Measurements from ENCODE around the gene DPYSL5.

The DPYSL5 gene

DNA sequence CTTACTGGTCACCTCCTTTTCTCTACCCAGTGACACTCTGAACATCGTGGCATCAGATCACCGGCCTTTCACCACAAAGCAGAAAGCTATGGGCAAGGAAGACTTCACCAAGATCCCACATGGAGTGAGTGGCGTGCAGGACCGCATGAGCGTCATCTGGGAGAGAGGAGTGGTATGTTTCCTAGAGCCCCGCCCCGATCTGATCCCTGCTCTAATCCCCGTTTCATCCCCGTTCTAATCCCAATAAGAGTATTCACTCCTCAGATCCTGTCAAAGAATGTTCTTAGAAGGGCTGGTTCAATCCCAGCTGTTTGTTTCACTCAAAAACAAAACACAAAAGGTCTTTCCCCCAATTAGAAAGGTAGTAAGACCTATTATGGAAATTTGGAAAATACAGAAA, 92.1 kb downstream of the DPYSL5 start:
- H3K4me1 Mint-ChIP-seq = peaks cover 6% of the 10 kb centered on the region
- H3K36me3 Mint-ChIP-seq = no peaks in the 10 kb centered on the region
- H3K4me3 Mint-ChIP-seq = no peak overlapping the region
- peaks cover 35% of the 10 kb centered on the region for H3K27me3 Mint-ChIP-seq
- no peak overlapping the region for H3K27ac Mint-ChIP-seq
- ATAC-seq = no peak
- no peaks in the 10 kb centered on the region for H3K9me3 Mint-ChIP-seq

DNA sequence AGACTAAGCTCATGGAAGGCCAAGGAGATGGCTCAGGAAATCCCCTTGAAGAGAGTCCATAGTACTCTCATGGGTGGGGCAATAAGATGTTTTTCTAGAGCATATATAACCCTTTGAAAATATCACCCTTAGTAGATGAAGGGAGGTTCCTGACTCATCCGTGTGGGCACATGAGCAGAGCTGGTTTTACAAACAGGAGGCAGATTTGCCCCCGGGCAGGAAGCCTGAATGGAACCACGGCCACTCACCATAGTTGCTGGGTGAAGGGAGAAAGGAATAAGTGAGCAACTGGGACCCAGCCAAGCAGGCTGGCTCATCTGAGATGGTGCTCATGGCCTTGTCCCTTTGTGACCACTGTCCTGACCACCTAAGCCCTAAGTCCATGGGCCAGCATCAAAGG, 93.6 kb downstream of the DPYSL5 start:
- Mint-ChIP-seq H3K27ac (no peak overlapping the region), H3K9me3 (no peaks in the 10 kb centered on the region), H3K4me3 (no peak overlapping the region), H3K4me1 (peaks cover 6% of the 10 kb centered on the region), H3K27me3 (peaks cover 43% of the 10 kb centered on the region), H3K36me3 (no peaks in the 10 kb centered on the region)
- ATAC-seq = no peak

DNA sequence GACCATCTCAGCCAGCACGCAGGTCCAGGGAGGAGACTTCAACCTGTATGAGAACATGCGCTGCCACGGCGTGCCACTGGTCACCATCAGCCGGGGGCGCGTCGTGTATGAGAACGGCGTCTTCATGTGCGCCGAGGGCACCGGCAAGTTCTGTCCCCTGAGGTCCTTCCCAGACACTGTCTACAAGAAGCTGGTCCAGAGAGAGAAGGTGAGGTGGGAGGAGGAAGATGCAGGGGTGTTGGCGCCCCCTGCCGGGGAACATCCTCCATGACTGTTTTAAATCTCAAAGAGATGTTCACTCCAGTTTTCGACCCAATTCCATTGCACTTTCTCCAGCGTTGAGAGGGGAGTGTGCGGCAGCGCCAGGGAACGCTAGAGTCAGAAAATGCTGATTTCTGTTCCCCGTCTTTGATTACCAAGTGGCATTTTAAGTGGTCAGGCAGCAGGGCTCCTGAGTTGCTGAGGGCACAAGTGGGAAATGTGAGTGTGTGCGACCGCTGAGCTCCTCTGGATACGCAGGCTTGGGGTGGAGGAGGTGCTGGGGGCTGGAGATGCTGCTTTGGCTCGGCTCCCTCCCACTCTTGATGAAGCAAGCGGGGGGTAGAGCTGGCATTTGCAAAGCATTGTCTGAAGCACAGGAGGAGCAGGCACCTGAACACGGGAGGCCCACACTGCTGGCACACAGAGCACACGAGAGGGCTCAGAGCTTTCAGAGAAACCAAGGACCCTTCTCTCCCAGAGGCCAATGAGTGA, 94.8 kb downstream of the DPYSL5 start:
- Mint-ChIP-seq H3K9me3 (no peaks in the 10 kb centered on the region), H3K27ac (no peak overlapping the region), H3K27me3 (peaks cover 48% of the 10 kb centered on the region), H3K4me3 (no peak overlapping the region), H3K4me1 (peaks cover 6% of the 10 kb centered on the region), H3K36me3 (no peaks in the 10 kb centered on the region)
- no peak for ATAC-seq

DNA sequence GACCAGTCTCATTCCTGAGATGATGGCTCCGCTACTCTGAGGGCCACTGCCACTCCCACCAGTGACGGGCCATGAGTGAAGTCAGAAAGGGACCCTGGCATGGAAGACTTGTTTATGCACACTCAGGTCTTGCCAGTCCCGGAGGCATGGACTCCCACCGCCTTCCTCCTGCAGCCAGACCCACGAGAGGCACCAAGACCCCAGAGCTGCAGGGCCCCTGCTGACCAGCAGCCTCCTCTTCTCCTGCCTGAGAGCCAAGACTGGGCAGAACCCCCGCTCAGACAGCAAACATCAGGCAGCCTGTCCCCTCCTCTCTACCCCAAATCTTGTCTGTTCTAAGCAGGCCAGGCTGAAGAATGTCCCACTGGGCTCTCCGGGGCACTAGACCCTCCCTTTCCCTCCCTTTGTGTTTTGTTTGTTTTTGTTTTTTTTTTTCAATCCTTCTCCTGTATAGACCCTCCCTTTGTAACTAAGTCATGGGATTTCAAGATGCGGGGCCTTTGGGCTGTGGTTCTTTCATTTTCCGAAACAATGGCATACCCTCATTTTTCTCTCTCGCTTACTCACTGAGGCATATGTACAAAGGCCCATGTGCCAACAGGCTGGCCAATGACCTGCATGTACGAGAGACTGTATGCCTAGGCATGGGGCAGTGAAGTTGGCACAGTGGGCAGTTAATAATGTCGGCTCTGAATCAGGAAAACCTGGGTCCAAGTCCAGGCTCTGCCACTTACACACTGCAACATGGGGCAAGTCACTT, 98.2 kb downstream of the DPYSL5 start:
- H3K4me3 Mint-ChIP-seq = no peak overlapping the region
- H3K27me3 Mint-ChIP-seq = peaks cover 51% of the 10 kb centered on the region
- no peak for ATAC-seq
- peaks cover 6% of the 10 kb centered on the region for H3K4me1 Mint-ChIP-seq
- H3K9me3 Mint-ChIP-seq = no peaks in the 10 kb centered on the region
- no peak overlapping the region for H3K27ac Mint-ChIP-seq
- no peaks in the 10 kb centered on the region for H3K36me3 Mint-ChIP-seq

DNA sequence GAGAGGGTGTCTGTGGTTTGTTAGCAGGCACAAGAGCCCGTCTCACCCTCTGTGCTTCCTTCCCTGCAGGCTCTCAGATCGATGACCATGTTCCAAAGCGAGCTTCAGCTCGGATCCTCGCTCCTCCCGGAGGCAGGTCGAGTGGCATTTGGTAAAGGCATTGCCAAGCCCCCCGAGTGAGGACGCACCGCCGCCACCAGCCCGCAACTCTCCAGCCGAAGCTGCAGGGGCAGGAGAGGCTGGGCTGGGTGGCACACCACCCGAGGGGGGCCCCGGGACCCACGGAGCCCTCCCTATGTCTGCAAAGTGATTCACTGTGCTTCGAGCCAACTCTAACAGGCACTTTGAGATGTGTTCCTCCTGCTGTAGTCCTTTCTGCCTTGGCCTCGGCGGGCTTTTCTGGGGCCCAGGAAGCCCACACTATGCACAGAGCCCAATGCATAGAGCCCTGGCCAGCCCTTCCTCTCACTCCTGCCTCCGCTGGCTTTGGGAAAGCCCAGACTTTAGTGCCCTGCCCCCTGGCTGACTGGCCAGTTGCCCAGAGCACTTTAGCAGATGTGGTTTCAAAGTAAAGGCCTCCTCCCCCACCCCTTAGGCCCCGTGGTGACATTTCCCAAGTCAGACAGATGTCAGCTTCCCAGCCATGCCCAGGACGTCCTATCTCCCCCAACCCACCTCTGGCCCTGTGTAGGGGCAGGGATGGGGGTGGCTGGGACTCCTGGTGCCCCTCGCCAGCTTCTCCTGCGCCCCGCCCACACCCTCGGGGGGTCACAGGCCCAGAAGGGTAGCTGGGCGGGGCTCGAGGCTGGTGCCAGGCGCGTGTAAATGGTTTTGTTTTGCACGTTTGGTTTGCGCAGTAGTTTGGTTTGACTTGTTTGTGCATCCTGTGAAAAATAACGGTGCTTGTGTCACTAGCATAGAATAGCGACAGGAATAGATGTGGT, 99.2 kb downstream of the DPYSL5 start:
- Mint-ChIP-seq H3K9me3 (no peaks in the 10 kb centered on the region), H3K27me3 (peaks cover 51% of the 10 kb centered on the region), H3K36me3 (no peaks in the 10 kb centered on the region), H3K27ac (no peak overlapping the region), H3K4me3 (no peak overlapping the region), H3K4me1 (peaks cover 6% of the 10 kb centered on the region)
- no peak for ATAC-seq

DNA sequence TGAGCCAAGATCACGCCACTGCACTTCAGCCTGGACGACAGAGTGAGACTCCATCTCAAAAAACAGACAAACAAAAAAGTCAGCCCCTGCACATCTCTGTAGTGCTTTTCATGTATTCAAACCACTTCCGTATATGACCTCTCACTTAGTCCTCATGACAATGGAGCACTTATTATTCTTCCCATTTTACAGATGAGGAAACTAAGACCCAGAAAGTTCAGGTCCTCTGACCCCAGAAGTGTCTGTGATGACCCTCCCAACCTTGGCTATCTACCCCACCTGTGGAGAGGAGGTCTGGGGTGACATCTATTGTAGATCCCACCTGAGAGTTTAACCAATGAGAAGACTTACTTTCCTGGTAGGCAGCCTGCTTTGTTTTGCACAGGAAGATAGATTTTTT, 100.9 kb downstream of the DPYSL5 start:
- ATAC-seq = no peak
- H3K27me3 Mint-ChIP-seq = peaks cover 41% of the 10 kb centered on the region
- H3K27ac Mint-ChIP-seq = no peak overlapping the region
- H3K36me3 Mint-ChIP-seq = no peaks in the 10 kb centered on the region
- H3K4me1 Mint-ChIP-seq = no peaks in the 10 kb centered on the region
- H3K4me3 Mint-ChIP-seq = no peak overlapping the region
- H3K9me3 Mint-ChIP-seq = no peaks in the 10 kb centered on the region

DNA sequence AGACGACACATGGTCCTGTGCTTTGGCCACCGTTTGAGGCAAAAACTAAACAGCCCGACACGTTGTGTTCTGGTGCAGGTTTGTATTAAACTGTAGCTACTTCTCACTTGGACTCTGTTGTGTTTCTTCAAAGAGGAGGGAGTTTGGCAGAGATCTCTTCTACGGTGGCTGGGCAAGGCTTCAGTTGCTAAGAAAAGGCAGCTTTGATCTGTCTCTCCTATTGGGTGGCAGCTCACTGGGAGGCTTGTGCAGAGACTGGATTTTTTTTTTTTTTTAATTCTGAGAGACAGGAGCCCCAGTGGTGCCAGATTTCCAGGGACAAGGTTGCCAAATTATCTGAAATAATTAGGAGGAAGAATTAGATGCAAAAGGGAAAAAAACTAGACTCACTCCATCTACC, 102.3 kb downstream of the DPYSL5 start:
- Mint-ChIP-seq H3K4me1 (no peaks in the 10 kb centered on the region), H3K27me3 (peaks cover 39% of the 10 kb centered on the region), H3K36me3 (no peaks in the 10 kb centered on the region), H3K9me3 (no peaks in the 10 kb centered on the region), H3K4me3 (no peak overlapping the region), H3K27ac (no peak overlapping the region)
- no peak for ATAC-seq

DNA sequence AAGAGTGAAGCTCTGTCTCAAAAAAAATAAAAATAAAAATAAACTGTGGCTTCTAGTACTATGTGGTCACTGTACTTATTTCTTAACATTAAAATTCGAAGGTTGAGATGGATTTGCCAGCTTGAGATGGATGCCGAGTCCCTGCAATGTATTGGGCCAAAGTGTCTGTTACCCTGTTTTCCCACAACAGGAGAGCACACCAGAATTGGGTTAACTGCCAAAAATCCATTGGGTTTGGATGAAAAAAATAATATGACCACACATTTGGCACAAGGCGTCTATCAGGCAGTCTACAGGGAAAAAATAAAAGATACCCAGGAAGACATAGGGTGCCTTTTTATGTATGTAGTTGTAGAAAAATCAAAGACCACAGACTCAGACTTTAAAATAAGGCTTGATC, 103.3 kb downstream of the DPYSL5 start:
- Mint-ChIP-seq H3K9me3 (no peaks in the 10 kb centered on the region), H3K36me3 (no peaks in the 10 kb centered on the region), H3K27me3 (peaks cover 39% of the 10 kb centered on the region), H3K27ac (no peak overlapping the region), H3K4me1 (no peaks in the 10 kb centered on the region), H3K4me3 (no peak overlapping the region)
- no peak for ATAC-seq

DNA sequence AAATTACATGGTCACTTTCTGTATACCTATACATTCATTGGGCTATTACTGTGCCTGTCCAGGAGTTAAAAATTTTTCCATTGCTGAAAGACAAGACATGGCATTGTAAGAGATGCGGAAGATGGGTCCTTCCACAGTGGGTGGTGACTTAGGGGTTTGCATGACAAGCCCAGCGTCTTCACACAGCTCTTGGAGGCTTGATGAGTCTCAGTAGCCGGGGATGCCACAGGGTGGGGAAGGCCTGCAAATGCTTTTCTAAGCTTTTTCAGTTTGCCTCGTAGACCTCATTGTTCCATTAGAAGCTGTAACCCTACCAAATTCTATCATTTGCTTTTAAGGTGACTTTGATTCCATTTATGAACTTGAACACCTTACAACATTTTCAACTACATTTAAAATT, 104.4 kb downstream of the DPYSL5 start:
- no peak overlapping the region for H3K4me3 Mint-ChIP-seq
- no peaks in the 10 kb centered on the region for H3K4me1 Mint-ChIP-seq
- no peaks in the 10 kb centered on the region for H3K36me3 Mint-ChIP-seq
- H3K27ac Mint-ChIP-seq = no peak overlapping the region
- H3K9me3 Mint-ChIP-seq = no peaks in the 10 kb centered on the region
- peaks cover 45% of the 10 kb centered on the region for H3K27me3 Mint-ChIP-seq
- ATAC-seq = no peak

DNA sequence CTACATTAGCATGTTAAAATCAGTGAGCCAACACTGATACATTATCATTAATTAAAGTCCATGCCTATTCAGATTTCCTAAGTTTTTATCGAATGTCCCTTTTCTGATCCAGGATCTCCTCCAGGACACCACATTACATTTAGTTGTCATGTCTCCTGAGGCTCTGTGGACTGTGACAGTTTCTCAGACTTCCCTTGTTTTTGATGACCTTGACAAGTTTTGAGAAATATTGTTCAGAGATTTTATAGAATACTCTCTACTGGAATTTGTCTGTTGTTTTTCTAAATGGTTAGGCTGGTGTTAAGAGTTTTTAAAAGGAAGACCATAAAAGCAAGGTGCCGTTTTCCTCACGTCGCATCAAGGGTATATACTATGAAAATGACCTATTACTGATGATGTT, 106.2 kb downstream of the DPYSL5 start:
- no peaks in the 10 kb centered on the region for H3K4me1 Mint-ChIP-seq
- no peaks in the 10 kb centered on the region for H3K36me3 Mint-ChIP-seq
- no peak overlapping the region for H3K27ac Mint-ChIP-seq
- H3K4me3 Mint-ChIP-seq = no peak overlapping the region
- peaks cover 35% of the 10 kb centered on the region for H3K27me3 Mint-ChIP-seq
- no peaks in the 10 kb centered on the region for H3K9me3 Mint-ChIP-seq
- ATAC-seq = no peak

DNA sequence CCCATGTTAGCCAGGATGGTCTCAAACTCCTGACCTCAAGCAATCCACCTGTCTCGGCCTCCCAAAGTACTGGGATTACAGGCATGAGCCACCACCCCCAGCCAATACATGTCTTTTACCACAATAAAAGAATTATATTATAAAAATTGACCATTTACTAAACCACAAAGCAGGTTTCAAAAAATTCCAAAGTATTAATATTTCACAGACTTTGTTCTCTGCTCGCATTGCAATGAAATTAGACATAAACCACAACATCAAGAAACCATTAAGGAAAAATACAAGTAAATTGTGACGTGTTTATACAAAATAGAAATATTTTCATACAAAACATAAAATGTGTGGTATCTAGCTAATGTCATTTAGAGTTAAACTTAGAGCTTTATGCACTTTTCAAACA, 109.1 kb downstream of the DPYSL5 start:
- Mint-ChIP-seq H3K4me3 (no peak overlapping the region), H3K36me3 (no peaks in the 10 kb centered on the region), H3K27ac (no peak overlapping the region), H3K27me3 (peaks cover 35% of the 10 kb centered on the region), H3K4me1 (peaks cover 4% of the 10 kb centered on the region), H3K9me3 (no peaks in the 10 kb centered on the region)
- ATAC-seq = no peak

DNA sequence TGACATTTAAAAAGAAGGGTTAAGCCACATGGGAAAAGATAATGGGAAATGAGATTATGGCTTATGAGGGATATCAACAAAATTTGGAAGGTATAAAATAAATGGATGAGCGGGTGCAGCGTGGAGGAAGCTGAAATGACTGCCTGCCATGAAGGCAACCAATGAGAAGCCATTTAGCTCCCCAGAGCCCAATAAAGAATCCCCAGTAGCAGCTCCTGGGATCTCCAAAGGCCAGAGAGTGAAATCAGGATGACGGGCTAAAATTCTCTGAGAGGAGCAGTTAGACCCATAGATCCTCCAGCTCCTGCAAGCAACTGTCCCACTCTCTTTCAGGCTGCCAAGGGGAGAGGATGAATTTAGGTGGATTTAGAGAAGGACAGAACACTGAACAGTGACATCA, 109.6 kb downstream of the DPYSL5 start:
- Mint-ChIP-seq H3K36me3 (no peaks in the 10 kb centered on the region), H3K27ac (no peak overlapping the region), H3K9me3 (no peaks in the 10 kb centered on the region), H3K4me1 (peaks cover 4% of the 10 kb centered on the region), H3K27me3 (peaks cover 35% of the 10 kb centered on the region), H3K4me3 (no peak overlapping the region)
- no peak for ATAC-seq

DNA sequence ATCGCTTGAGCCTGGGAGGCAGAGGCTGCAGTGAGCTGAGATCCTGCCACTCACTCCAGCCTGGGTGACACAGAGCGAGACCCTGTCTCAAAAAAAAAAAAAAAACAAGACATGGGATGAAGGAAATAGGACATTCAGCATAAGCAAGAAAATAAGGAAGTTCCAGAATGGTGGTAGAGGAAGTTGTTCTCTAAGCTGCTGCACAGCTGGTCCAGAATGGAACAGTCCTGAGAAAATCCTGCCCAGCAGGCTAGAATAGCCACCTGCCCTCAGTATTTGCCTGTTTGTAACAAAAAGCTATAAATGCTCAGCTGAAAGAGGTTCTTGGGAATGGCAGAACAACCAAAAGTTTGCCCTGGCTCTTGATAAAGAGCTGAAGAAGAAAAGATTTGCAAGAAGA, 111.4 kb downstream of the DPYSL5 start:
- H3K36me3 Mint-ChIP-seq = no peaks in the 10 kb centered on the region
- H3K9me3 Mint-ChIP-seq = no peaks in the 10 kb centered on the region
- no peak overlapping the region for H3K4me3 Mint-ChIP-seq
- H3K27ac Mint-ChIP-seq = no peak overlapping the region
- peaks cover 4% of the 10 kb centered on the region for H3K4me1 Mint-ChIP-seq
- no peak for ATAC-seq
- peaks cover 34% of the 10 kb centered on the region for H3K27me3 Mint-ChIP-seq

DNA sequence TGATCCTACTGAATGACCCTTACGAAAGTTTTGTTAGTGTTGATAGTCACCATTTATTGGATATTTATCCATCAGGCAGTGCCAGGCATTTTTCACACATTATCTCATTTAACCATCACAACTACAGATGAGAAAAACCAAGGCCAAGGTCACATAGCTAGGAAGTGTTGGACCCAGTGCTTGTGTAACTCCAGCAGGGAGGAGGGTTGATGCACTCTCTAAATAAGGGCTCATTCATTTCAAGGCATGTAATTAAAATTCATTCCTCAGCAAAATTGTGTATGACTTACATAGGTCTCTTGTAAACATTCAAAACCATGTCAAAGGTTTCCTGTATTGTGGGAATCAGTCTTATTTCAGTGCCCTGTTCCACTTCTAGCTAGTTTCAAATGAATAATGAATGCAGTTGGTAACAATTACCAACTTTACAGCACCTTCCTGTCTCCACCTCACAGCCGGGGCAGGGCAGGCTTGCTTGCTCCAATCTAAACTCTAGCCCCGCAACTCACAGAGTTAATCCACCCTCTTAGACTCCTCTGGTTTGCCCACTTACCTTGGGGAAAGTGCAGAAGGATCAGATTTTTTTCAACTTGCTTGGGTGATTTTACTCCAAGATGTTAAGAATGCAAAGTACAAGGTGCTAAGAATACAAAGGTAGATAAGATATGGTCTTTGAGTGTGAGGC, 116.7 kb downstream of the DPYSL5 start:
- H3K27ac Mint-ChIP-seq = no peak overlapping the region
- H3K4me1 Mint-ChIP-seq = peaks cover 11% of the 10 kb centered on the region
- H3K9me3 Mint-ChIP-seq = no peaks in the 10 kb centered on the region
- no peaks in the 10 kb centered on the region for H3K36me3 Mint-ChIP-seq
- no peak for ATAC-seq
- no peak overlapping the region for H3K4me3 Mint-ChIP-seq
- H3K27me3 Mint-ChIP-seq = peaks cover 30% of the 10 kb centered on the region

DNA sequence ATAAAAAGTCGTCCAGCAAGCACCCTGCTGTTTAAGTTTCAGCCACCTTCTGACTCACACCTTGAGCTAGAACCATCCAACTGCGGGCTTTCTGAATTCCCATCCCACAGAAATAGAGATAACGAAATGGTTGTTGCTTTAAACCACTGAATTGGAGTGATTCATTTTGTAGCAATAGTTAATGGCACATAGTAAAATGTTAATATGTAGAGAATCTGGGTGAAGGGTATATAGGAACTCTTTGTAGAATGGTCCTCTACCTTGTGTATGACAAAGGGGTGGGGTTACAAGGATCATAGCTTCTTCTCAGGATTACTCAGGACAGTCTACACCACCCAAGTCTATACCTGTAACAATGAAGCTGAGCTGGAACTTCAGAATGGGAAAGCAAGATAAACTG, 120.1 kb downstream of the DPYSL5 start:
- ATAC-seq = no peak
- Mint-ChIP-seq H3K27ac (no peak overlapping the region), H3K27me3 (peaks cover 30% of the 10 kb centered on the region), H3K9me3 (no peaks in the 10 kb centered on the region), H3K4me3 (no peak overlapping the region), H3K36me3 (no peaks in the 10 kb centered on the region), H3K4me1 (peaks cover 20% of the 10 kb centered on the region)

All from stimulated activated memory B cell treated with anti-CD40 and anti-IgM and Interleukin-4, amounts not matched to agents 10 μg/mL and 1 μg/mL and 100 μg/mL, for 72 hours (primary cell).